Breast epithelium (tissue), 4 donors: ENCODE data around the gene CLGN. TPM values are rescaled to one million over a fixed set of nuclear protein-coding genes. Genes with fewer than 3 reads are reported as not detected.

Experiments
- DNase-seq, 2 donors: peaks; one replicate each; pipeline ENCODE4 v3.0.0-alpha.2; 2019; ENCODE audit warnings: low spot score in 2 of 2
- H3K27ac ChIP-seq, 2 donors: fragments of 200-600 bp; sonication (generic) in 1 of 2; one replicate each; pipeline ENCODE4 v1.5.1; 2016 to 2019; ENCODE audit warnings: mild to moderate bottlenecking in 1 of 2
- H3K27me3 ChIP-seq, 2 donors: fragments of 200-600 bp; sonication (generic) in 1 of 2; one replicate each; pipeline versions ENCODE4 v1.5.1 to v1.6.0; 2017 to 2019; ENCODE audit warnings: control low read depth in 1 of 2, mild to moderate bottlenecking in 1 of 2
- H3K36me3 ChIP-seq: fragments of 200-600 bp; one replicate; pipeline ENCODE4 v1.5.1; 2019
- H3K4me1 ChIP-seq, 2 donors: fragments of 200-600 bp; sonication (generic); one replicate each; pipeline ENCODE4 v1.5.1; 2016 to 2019; ENCODE audit warnings: control low read depth in 1 of 2
- H3K4me3 ChIP-seq, 3 donors: fragments of 200-600 bp; sonication (generic); 1 replicate in 2 of 3; 2 replicates in 1 of 3; pipeline ENCODE4 v1.5.1; 2016 to 2019; ENCODE audit warnings: mild to moderate bottlenecking in 3 of 3, moderate library complexity in 2 of 3
- H3K9me3 ChIP-seq, 2 donors: fragments of 200-600 bp; sonication (generic) in 1 of 2; one replicate each; pipeline ENCODE4 v1.5.1; 2016 to 2019; ENCODE audit warnings: control low read depth in 1 of 2
- CTCF ChIP-seq, 3 donors: fragments of 450-650 bp; IDR thresholded peaks; one replicate each; pipeline ENCODE4 v1.5.1; 2016 to 2017; ENCODE audit warnings: antibody characterized with exemption in 3 of 3, mild to moderate bottlenecking in 3 of 3, moderate library complexity in 3 of 3
- POLR2A ChIP-seq: fragments of 450-650 bp; IDR thresholded peaks from one replicate; pipeline ENCODE4 v1.6.1; 2016; ENCODE audit warnings: antibody characterized with exemption, mild to moderate bottlenecking, moderate library complexity
- POLR2AphosphoS5 ChIP-seq, 3 donors: sonication (generic); formaldehyde crosslinking; IDR thresholded peaks; one replicate each; pipeline ENCODE4 v1.6.1; 2017; ENCODE audit warnings: antibody characterized with exemption in 3 of 3
- intact Hi-C: fragments of 100-400 bp; cut with DNase I; formaldehyde crosslinking; loops from one replicate; pipeline ENCODE4 v1.15.1; 2023; ENCODE audit warnings: low total_unique reads
- total RNA-seq, 3 donors: library from RNA; depleted of rRNA; stranded (reverse); fragments of >200 nt; gene quantifications; one replicate each; pipeline ENCODE4 v1.1.0, GENCODE V29; 2016

Gene CLGN
- total RNA-seq, 3 donors from 2014 or later, result 0.32 to 5.2 (median 1.6) TPM

GRCh38 chr4:140342620-140343019 is 84.8 kb downstream of the CLGN start:
- Histone ChIP-seq H3K36me3 (no peaks in the 10 kb centered on the region), H3K4me1 (peaks cover 0 to 3% of the 10 kb centered on the region in 2 donors), H3K9me3 (no peaks in the 10 kb centered on the region), H3K4me3 (no peak overlapping the region), H3K27me3 (no peaks in the 10 kb centered on the region), H3K27ac (no peak overlapping the region)
- DNase-seq, result no peak
- intact Hi-C loops, result no loop called here
- no peak for TF ChIP-seq POLR2A
- no peak for TF ChIP-seq POLR2AphosphoS5 (IDR thresholded peaks at IDR 0.05)
- no peak for TF ChIP-seq CTCF (IDR thresholded peaks at IDR 0.05)

Other genes starting within 250 kb of the CLGN start
- 10 to 100 TPM; 44.6 to 64.0 (median 47.5) TPM for gene SCOC, start 54.0 kb downstream of the CLGN start, total RNA-seq
- not detected for gene MGAT4D, start 70.6 kb upstream of the CLGN start, total RNA-seq
- 10 to 100 TPM; 16.7 to 37.8 (median 19.0) TPM for gene ELMOD2, start 96.5 kb upstream of the CLGN start, total RNA-seq
- gene UCP1, start 141.3 kb upstream of the CLGN start, total RNA-seq, result 1 to 10 TPM in 1 of 3 donors, under 1 TPM in 1, not detected in 1; 0.29 to 1.3 TPM